ENCODE results near the gene ARL6.

ARL6 gene

GRCh38 chr3:97764407-97765238 is at the start of gene ARL6:
TSS of gene ARL6 (plus strand) at chr3:97764758. CDS start at chr3:97768108, 3,350 bp downstream.
- DNase-seq (ENCODE audit: low spot score): peak; percentile 90

GRCh38 chr3:97719156-97719821 is 45.3 kb upstream of the ARL6 start:
- DNase-seq (ENCODE audit: low spot score): peak; percentile 79

- no peak for DNase-seq (ENCODE audit: low spot score)
Observed at GRCh38 chr3:97720417-97720816, 44.1 kb upstream of the ARL6 start.

- DNase-seq (ENCODE audit: low spot score): no peak
Observed at GRCh38 chr3:97721446-97721845, 43.1 kb upstream of the ARL6 start.

GRCh38 chr3:97736928-97737327 is 27.6 kb upstream of the ARL6 start:
- DNase-seq (ENCODE audit: low spot score): no peak

- no peak for DNase-seq (ENCODE audit: low spot score)
Observed at GRCh38 chr3:97738761-97739160, 25.8 kb upstream of the ARL6 start.

- no peak for DNase-seq (ENCODE audit: low spot score)
Observed at GRCh38 chr3:97742036-97742435, 22.5 kb upstream of the ARL6 start.

GRCh38 chr3:97744289-97744688 is 20.3 kb upstream of the ARL6 start:
- DNase-seq (ENCODE audit: low spot score): no peak

GRCh38 chr3:97763586-97764406 is 762 bp upstream of the ARL6 start:
- DNase-seq (ENCODE audit: low spot score): no peak

GRCh38 chr3:97765336-97765735 is 778 bp downstream of the ARL6 start:
- DNase-seq (ENCODE audit: low spot score): peak; percentile 23

- DNase-seq (ENCODE audit: low spot score): no peak
Observed at GRCh38 chr3:97772926-97773325, 8.4 kb downstream of the ARL6 start.

GRCh38 chr3:97778152-97778551 is 13.6 kb downstream of the ARL6 start:
- no peak for DNase-seq (ENCODE audit: low spot score)

GRCh38 chr3:97793420-97794019 is 29.0 kb downstream of the ARL6 start:
- DNase-seq (ENCODE audit: low spot score): peak; percentile 68

- DNase-seq (ENCODE audit: low spot score): no peak
Observed at GRCh38 chr3:97795951-97796350, 31.4 kb downstream of the ARL6 start.

GRCh38 chr3:97804471-97804870 is 39.9 kb downstream of the ARL6 start:
- no peak for DNase-seq (ENCODE audit: low spot score)

- DNase-seq (ENCODE audit: low spot score): peak; percentile 71
Observed at GRCh38 chr3:97810779-97811390, 46.3 kb downstream of the ARL6 start.

GRCh38 chr3:97815149-97815917 is 50.8 kb downstream of the ARL6 start:
- DNase-seq (ENCODE audit: low spot score): peak; percentile 57

GRCh38 chr3:97816811-97817210 is 52.3 kb downstream of the ARL6 start:
- DNase-seq (ENCODE audit: low spot score): no peak

- DNase-seq (ENCODE audit: low spot score): no peak
Observed at GRCh38 chr3:97817965-97818364, 53.4 kb downstream of the ARL6 start.

GRCh38 chr3:97820780-97821179 is 56.2 kb downstream of the ARL6 start:
- no peak for DNase-seq (ENCODE audit: low spot score)

GRCh38 chr3:97821287-97821773 is 56.8 kb downstream of the ARL6 start:
- no peak for DNase-seq (ENCODE audit: low spot score)

All from RKO (cell line).